GM12865 (cell line): ENCODE measurements around the gene CYB561D2.

Experiments
- DNase-seq: peaks from one replicate; pipeline ENCODE4 v3.0.0; 2010; ENCODE audit warnings: low read depth
- H3K4me3 ChIP-seq: 2 replicates; pipeline ENCODE4 v1.5.1; 2011; ENCODE audit warnings: mild to moderate bottlenecking, low read depth, low read length, control low read depth
- CTCF ChIP-seq: IDR thresholded peaks from 2 replicates; pipeline ENCODE4 v1.5.1; 2011; ENCODE audit warnings: low read length, control low read depth, low read depth, inconsistent platforms; ENCODE audit not compliant: insufficient read depth; ENCODE audit errors: missing control alignments

CYB561D2 gene

GRCh38 chr3:50327943-50328691 is 22.5 kb upstream of the CYB561D2 start, which contains the start of gene TUSC2:
Gene TUSC2 (minus strand): TSS chr3:50328223. CDS start chr3:50328099, 124 bp downstream.
- no peak for TF ChIP-seq CTCF
- H3K4me3 ChIP-seq: peak within 1 kb of the TSS; percentile 92
- DNase-seq: peak; percentile 98

GRCh38 chr3:50330330-50330729 is 20.3 kb upstream of the CYB561D2 start:
- no peak for TF ChIP-seq CTCF
- H3K4me3 ChIP-seq: no peak overlapping the region
- DNase-seq: no peak

- DNase-seq: no peak
- no peak overlapping the region for H3K4me3 ChIP-seq
- TF ChIP-seq CTCF: no peak
Observed at GRCh38 chr3:50331364-50331907, 19.2 kb upstream of the CYB561D2 start.

- DNase-seq: no peak
- no peak overlapping the region for H3K4me3 ChIP-seq
- no peak for TF ChIP-seq CTCF
Observed at GRCh38 chr3:50333744-50334328, 16.8 kb upstream of the CYB561D2 start.

- no peak for DNase-seq
- no peak for TF ChIP-seq CTCF
Observed at GRCh38 chr3:50334339-50335075, 16.2 kb upstream of the CYB561D2 start.

GRCh38 chr3:50336452-50337174 is 14.0 kb upstream of the CYB561D2 start:
- no peak for TF ChIP-seq CTCF
- peak overlapping the region; percentile 96 for H3K4me3 ChIP-seq
- no peak for DNase-seq

More at GRCh38 chr3:50334339-50335075, 16.2 kb upstream of the CYB561D2 start:
- no peak overlapping the region for H3K4me3 ChIP-seq
